MM.1S (cell line): ENCODE results near the gene RNF144B.

Experiments used
- DNase-seq: peaks from one replicate; pipeline ENCODE4 v3.0.0-alpha.2; 2015
- H2AFZ ChIP-seq: fragments of 300-600 bp; sonication (generic); 2 replicates; pipeline ENCODE4 v1.6.0; 2016; ENCODE audit warnings: antibody characterized with exemption, low read length
- H3F3A ChIP-seq: fragments of 300-600 bp; sonication (generic); 2 replicates; pipeline ENCODE4 v1.6.1; 2016; ENCODE audit warnings: mild to moderate bottlenecking, antibody characterized with exemption, low read length, moderate library complexity, mixed read lengths; ENCODE audit not compliant: insufficient read depth
- H3K27ac ChIP-seq: fragments of 300-600 bp; sonication (generic); 2 replicates; pipeline ENCODE4 v1.5.1; 2016; ENCODE audit warnings: mild to moderate bottlenecking, low read length
- H3K27me3 ChIP-seq: fragments of 300-600 bp; sonication (generic); replicated peaks from 2 replicates; pipeline ENCODE4 v1.6.0; 2016; ENCODE audit warnings: low read length; ENCODE audit not compliant: insufficient read depth
- H3K36me3 ChIP-seq: fragments of 300-600 bp; sonication (generic); replicated peaks from 2 replicates; pipeline ENCODE4 v1.6.1; 2016; ENCODE audit warnings: mild to moderate bottlenecking, low read length, mixed read lengths; ENCODE audit not compliant: insufficient read depth
- H3K4me1 ChIP-seq: fragments of 300-600 bp; sonication (generic); 2 replicates; pipeline ENCODE4 v1.6.1; 2016; ENCODE audit warnings: low read length, mixed read lengths
- H3K4me2 ChIP-seq: fragments of 300-600 bp; sonication (generic); 2 replicates; pipeline ENCODE4 v1.6.0; 2016; ENCODE audit warnings: low read depth, low read length
- H3K4me3 ChIP-seq: fragments of 300-600 bp; sonication (generic); 2 replicates; pipeline ENCODE4 v1.5.1; 2016; ENCODE audit warnings: low read length, mixed read lengths
- H3K79me2 ChIP-seq: fragments of 300-600 bp; sonication (generic); 2 replicates; pipeline ENCODE4 v1.6.1; 2016; ENCODE audit warnings: mixed run types, low read length, mixed read lengths
- H3K9ac ChIP-seq: fragments of 300-600 bp; sonication (generic); 2 replicates; pipeline ENCODE4 v1.6.1; 2016; ENCODE audit warnings: low read length, mixed read lengths
- H3K9me2 ChIP-seq: fragments of 300-600 bp; sonication (generic); replicated peaks from 2 replicates; pipeline ENCODE4 v1.6.1; 2016; ENCODE audit warnings: mild to moderate bottlenecking, low read length, mixed read lengths; ENCODE audit not compliant: insufficient read depth
- H3K9me3 ChIP-seq: fragments of 300-600 bp; sonication (generic); replicated peaks from 2 replicates; pipeline ENCODE4 v1.6.1; 2016; ENCODE audit warnings: mild to moderate bottlenecking, low read length, mixed read lengths; ENCODE audit not compliant: insufficient read depth
- H4K20me1 ChIP-seq: fragments of 300-600 bp; sonication (generic); 2 replicates; pipeline ENCODE4 v1.6.1; 2016; ENCODE audit warnings: mild to moderate bottlenecking, low read length, moderate library complexity, mixed read lengths; ENCODE audit not compliant: insufficient read depth
- CTCF ChIP-seq: fragments of 300-600 bp; sonication (generic); IDR thresholded peaks from 2 replicates; pipeline ENCODE4 v1.5.1; 2016; ENCODE audit warnings: antibody characterized with exemption, low read length, mixed read lengths
- EZH2 ChIP-seq: fragments of 300-600 bp; sonication (generic); optimal IDR thresholded peaks from 2 replicates; pipeline ENCODE3; 2017; ENCODE audit warnings: low read depth, mild to moderate bottlenecking, antibody characterized with exemption, low read length, mixed read lengths
- EZH2phosphoT487 ChIP-seq: fragments of 300-600 bp; sonication (generic); IDR thresholded peaks from 2 replicates; pipeline ENCODE4 v1.6.1; 2018; ENCODE audit warnings: antibody characterized with exemption, low read length

Gene RNF144B

GRCh38 chr6:18513253-18513798 lies 126.2 kb downstream of the RNF144B start:
- no peaks in the 10 kb centered on the region for H3K9me3 ChIP-seq
- H3K27me3 ChIP-seq: no peaks in the 10 kb centered on the region
- no peaks in the 10 kb centered on the region for H3K79me2 ChIP-seq
- H3K27ac ChIP-seq: no peak overlapping the region
- H4K20me1 ChIP-seq: no peaks in the 10 kb centered on the region
- H3K4me2 ChIP-seq: no peak overlapping the region
- no peak overlapping the region for H3K9ac ChIP-seq
- H3K36me3 ChIP-seq: no peaks in the 10 kb centered on the region
- TF ChIP-seq EZH2 (no peak), EZH2phosphoT487 (no peak), CTCF (no peak)
- no peak overlapping the region for H2AFZ ChIP-seq
- H3K4me3 ChIP-seq: no peak overlapping the region
- no peaks in the 10 kb centered on the region for H3F3A ChIP-seq
- DNase-seq: no peak
- H3K4me1 ChIP-seq: no peaks in the 10 kb centered on the region
- no peaks in the 10 kb centered on the region for H3K9me2 ChIP-seq

- Histone ChIP-seq H3F3A (no peaks in the 10 kb centered on the region), H3K4me3 (no peak overlapping the region), H2AFZ (no peak overlapping the region), H4K20me1 (no peaks in the 10 kb centered on the region), H3K9me3 (no peaks in the 10 kb centered on the region), H3K4me1 (no peaks in the 10 kb centered on the region), H3K27ac (no peak overlapping the region), H3K9me2 (no peaks in the 10 kb centered on the region), H3K36me3 (no peaks in the 10 kb centered on the region), H3K4me2 (no peak overlapping the region), H3K9ac (no peak overlapping the region), H3K79me2 (no peaks in the 10 kb centered on the region), H3K27me3 (no peaks in the 10 kb centered on the region)
- TF ChIP-seq CTCF: no peak
- no peak for TF ChIP-seq EZH2
- no peak for TF ChIP-seq EZH2phosphoT487
- no peak for DNase-seq
These were observed 127.0 kb downstream of the RNF144B start for GRCh38 chr6:18514180-18514579.

- H3K36me3 ChIP-seq: no peaks in the 10 kb centered on the region
- no peaks in the 10 kb centered on the region for H3K27me3 ChIP-seq
- no peaks in the 10 kb centered on the region for H3K9me3 ChIP-seq
- no peak overlapping the region for H2AFZ ChIP-seq
- H3K4me1 ChIP-seq: no peaks in the 10 kb centered on the region
- no peak overlapping the region for H3K4me2 ChIP-seq
- no peak overlapping the region for H3K4me3 ChIP-seq
- H4K20me1 ChIP-seq: no peaks in the 10 kb centered on the region
- no peaks in the 10 kb centered on the region for H3K9me2 ChIP-seq
- H3F3A ChIP-seq: no peaks in the 10 kb centered on the region
- H3K27ac ChIP-seq: no peak overlapping the region
- H3K9ac ChIP-seq: no peak overlapping the region
- no peak for DNase-seq
- H3K79me2 ChIP-seq: no peaks in the 10 kb centered on the region
- TF ChIP-seq EZH2 (no peak), CTCF (no peak), EZH2phosphoT487 (no peak)
These were observed 128.6 kb downstream of the RNF144B start for GRCh38 chr6:18515767-18516166.
